HG02938 (cell line): ENCODE measurements around the gene CPO.
A peak's percentile ranks its signal among the peaks of the same experiment; 100 is the strongest.

Experiments
- ATAC-seq: cut with Tn5 transposase; IDR thresholded peaks from one replicate; pipeline ENCODE4 v1.9.1; 2021; ENCODE audit warnings: mild to moderate bottlenecking, moderate library complexity; ENCODE audit not compliant: unreplicated experiment

The CPO gene

GRCh38 chr2:206971805-206972204, 32.5 kb downstream of the CPO start:
- ATAC-seq, result no peak

GRCh38 chr2:206974551-206974950, 35.2 kb downstream of the CPO start:
- no peak for ATAC-seq

- no peak for ATAC-seq
Measured at GRCh38 chr2:206978746-206979145, 39.4 kb downstream of the CPO start.

- no peak for ATAC-seq
Measured at GRCh38 chr2:206979365-206979764, 40.0 kb downstream of the CPO start.

- no peak for ATAC-seq
Measured at GRCh38 chr2:206979922-206980321, 40.6 kb downstream of the CPO start.

- no peak for ATAC-seq
Measured at GRCh38 chr2:206980413-206980812, 41.1 kb downstream of the CPO start.

GRCh38 chr2:206981086-206981674, 41.9 kb downstream of the CPO start:
- ATAC-seq, result no peak

- no peak for ATAC-seq
Measured at GRCh38 chr2:206981739-206982340, 42.5 kb downstream of the CPO start.

- no peak for ATAC-seq
Measured at GRCh38 chr2:206982360-206982955, 43.1 kb downstream of the CPO start.

- no peak for ATAC-seq
Measured at GRCh38 chr2:206983161-206983859, 44.0 kb downstream of the CPO start.

- no peak for ATAC-seq
Measured at GRCh38 chr2:206984206-206984605, 44.9 kb downstream of the CPO start.

- no peak for ATAC-seq
Measured at GRCh38 chr2:206986943-206987342, 47.6 kb downstream of the CPO start.

GRCh38 chr2:206987810-206988209, 48.5 kb downstream of the CPO start:
- no peak for ATAC-seq

GRCh38 chr2:206988884-206989283, 49.6 kb downstream of the CPO start:
- no peak for ATAC-seq

- peak; percentile 70 for ATAC-seq
Measured at GRCh38 chr2:206989311-206989710, 50.0 kb downstream of the CPO start.

- no peak for ATAC-seq
Measured at GRCh38 chr2:206990360-206990759, 51.0 kb downstream of the CPO start.

- ATAC-seq, result no peak
Measured at GRCh38 chr2:206991070-206991469, 51.8 kb downstream of the CPO start.

- no peak for ATAC-seq
Measured at GRCh38 chr2:206993396-206993911, 54.1 kb downstream of the CPO start.

GRCh38 chr2:206993964-206994363, 54.6 kb downstream of the CPO start:
- ATAC-seq, result no peak

- no peak for ATAC-seq
Measured at GRCh38 chr2:206996556-206997065, 57.3 kb downstream of the CPO start.
